Amniotic stem cell (primary cell): ENCODE measurements around the gene KCNT2.
A peak's percentile ranks its signal among the peaks of the same experiment; 100 is the strongest.

Experiments used
- DNase-seq: peaks from one replicate; lab custom pipeline; 2025; lab: John Stamatoyannopoulos, UW

Gene KCNT2

DNA sequence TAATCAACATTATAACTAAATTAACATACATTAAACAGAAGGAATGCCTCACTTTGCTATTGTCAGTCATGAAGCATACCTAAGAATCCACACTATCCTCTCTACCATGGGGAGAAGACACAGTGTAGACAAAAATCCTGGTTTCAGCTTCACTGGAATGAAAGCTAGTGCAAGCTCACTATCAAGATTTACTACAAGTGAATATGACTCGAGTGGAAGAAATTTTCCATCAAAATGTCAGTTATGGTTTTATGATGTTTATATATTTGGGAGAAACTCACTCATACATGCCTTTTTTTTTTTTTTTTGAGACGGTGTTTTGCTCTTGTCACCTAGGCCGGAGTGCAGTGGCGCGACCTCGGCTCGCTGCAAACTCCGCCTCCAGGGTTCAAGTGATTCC lies 424.3 kb downstream of the KCNT2 start:
- DNase-seq: no peak

DNA sequence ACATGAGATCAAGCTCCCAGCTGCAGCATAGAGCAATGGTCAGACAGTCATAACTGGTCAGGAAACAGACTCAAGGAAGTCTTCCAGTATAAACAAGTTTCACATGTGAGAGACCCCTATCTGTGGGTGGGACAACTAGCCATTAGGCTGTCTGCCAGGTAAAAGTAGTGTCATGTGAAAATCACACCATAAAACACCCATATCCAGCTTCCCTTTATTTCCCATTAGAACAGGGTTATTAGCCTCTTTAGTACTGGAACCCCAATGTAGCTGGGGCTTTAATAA lies 426.7 kb downstream of the KCNT2 start:
- DNase-seq: no peak

DNA sequence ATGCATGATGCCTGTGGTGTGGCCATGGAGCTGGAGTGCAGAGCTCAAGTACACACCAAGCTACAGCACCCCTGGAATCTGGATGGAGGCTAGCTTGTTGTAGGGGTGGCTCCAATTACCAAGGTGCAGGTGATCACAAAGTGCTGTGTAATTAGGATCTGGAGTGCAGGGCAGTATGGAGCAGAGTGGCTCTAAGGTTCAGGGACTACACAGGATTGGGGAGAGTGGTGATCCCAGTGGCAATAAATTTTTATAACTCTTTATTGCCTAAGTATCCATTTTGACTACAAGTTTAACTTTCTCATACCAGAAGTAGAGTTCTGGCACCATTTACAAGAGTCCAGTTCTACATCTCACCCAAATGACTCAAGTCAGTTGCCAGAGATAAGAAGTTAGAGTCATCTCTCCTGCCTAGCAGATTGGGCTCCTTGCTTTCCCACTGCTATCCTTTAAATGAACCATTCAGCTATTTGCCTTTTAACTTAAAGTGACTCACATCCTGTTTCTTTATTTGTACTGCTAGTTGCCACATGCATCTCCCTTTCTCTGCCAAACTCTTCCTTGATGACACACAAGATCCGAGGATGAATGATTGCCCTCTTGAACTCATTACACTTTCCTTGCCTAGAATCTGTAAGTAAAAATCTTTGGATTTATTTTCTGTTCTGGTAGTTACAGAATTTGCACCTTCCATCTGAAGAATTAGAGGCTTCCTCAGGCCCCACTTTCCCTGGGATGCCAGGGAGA lies 427.2 kb downstream of the KCNT2 start:
- DNase-seq: peak; percentile 70

DNA sequence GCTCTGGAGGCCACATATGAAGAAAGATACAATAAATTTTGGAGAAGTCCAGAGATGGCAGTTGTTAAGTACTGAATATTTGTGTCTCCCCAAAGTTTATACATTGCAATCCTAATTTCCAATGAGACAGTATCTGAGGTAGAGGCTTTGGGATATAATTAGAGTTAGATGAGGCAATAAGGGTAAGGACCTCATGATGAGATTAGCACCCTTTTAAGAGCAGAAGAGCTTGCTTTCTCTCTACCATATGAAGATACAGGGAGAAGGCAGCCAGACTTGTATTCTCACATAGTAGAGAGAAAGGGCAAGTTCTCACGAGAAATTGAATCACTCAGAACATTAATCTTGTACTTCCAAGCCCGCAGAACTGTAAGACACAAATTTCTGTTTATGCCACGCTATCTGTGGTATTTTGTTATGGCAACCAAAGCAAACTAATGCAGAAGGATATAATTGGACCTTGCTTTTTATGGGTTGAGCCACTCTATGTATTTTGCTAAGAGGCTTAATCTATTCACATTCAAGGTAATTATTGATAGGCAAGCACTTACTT lies 430.1 kb downstream of the KCNT2 start:
- no peak for DNase-seq
